Ecto neural progenitor cell (in vitro differentiated cells): ENCODE results near the gene HLA-DRB5.
"Not testable (repeated sequence)": the region's sequence is repeated elsewhere in the genome, so short reads cannot be mapped to it uniquely, and the experiment has no call there.

Experiments used
- DNase-seq: peaks from one replicate; pipeline ENCODE4 v3.0.0-alpha.2; 2018; ENCODE audit warnings: low spot score

Gene HLA-DRB5

GRCh38 chr6:32529697-32530430 lies at the start of gene HLA-DRB5:
TSS of gene HLA-DRB5 (minus strand) at chr6:32530287. CDS start at chr6:32530224, 63 bp downstream.
- no peak for DNase-seq

- no peak for DNase-seq
These were observed 48.9 kb upstream of the HLA-DRB5 start for GRCh38 chr6:32578962-32579361.

- DNase-seq: not testable (repeated sequence)
These were observed 47.4 kb upstream of the HLA-DRB5 start for GRCh38 chr6:32577493-32577892.

- no peak for DNase-seq
These were observed 46.2 kb upstream of the HLA-DRB5 start for GRCh38 chr6:32576250-32576649.

- DNase-seq: no peak
These were observed 40.3 kb upstream of the HLA-DRB5 start for GRCh38 chr6:32570363-32570905.

- no peak for DNase-seq
These were observed 38.5 kb upstream of the HLA-DRB5 start for GRCh38 chr6:32568561-32568960.

GRCh38 chr6:32566957-32567356 lies 36.9 kb upstream of the HLA-DRB5 start:
- DNase-seq: no peak

GRCh38 chr6:32565511-32565910 lies 35.4 kb upstream of the HLA-DRB5 start:
- DNase-seq: no peak

- no peak for DNase-seq
These were observed 32.9 kb upstream of the HLA-DRB5 start for GRCh38 chr6:32562940-32563339.

GRCh38 chr6:32559747-32560146 lies 29.7 kb upstream of the HLA-DRB5 start:
- no peak for DNase-seq

- DNase-seq: no peak
These were observed 28.5 kb upstream of the HLA-DRB5 start for GRCh38 chr6:32558426-32559057.

- no peak for DNase-seq
These were observed 24.3 kb upstream of the HLA-DRB5 start for GRCh38 chr6:32554116-32554965.

- no peak for DNase-seq
These were observed 23.1 kb upstream of the HLA-DRB5 start for GRCh38 chr6:32553037-32553742.

GRCh38 chr6:32551410-32551809 lies 21.3 kb upstream of the HLA-DRB5 start:
- DNase-seq: no peak

GRCh38 chr6:32539839-32540238 lies 9.8 kb upstream of the HLA-DRB5 start:
- DNase-seq: no peak

- DNase-seq: not testable (repeated sequence)
These were observed 325 bp upstream of the HLA-DRB5 start for GRCh38 chr6:32530431-32530793.

- DNase-seq: no peak
These were observed 7.6 kb downstream of the HLA-DRB5 start for GRCh38 chr6:32522302-32523047.

- DNase-seq: no peak
These were observed 10.2 kb downstream of the HLA-DRB5 start for GRCh38 chr6:32519910-32520258.

- DNase-seq: no peak
These were observed 10.8 kb downstream of the HLA-DRB5 start for GRCh38 chr6:32519118-32519909.

GRCh38 chr6:32517654-32518445 lies 12.2 kb downstream of the HLA-DRB5 start:
- no peak for DNase-seq
